A549 (cell line): Measurements from ENCODE around the gene COPB1. TPM values are rescaled to one million over a fixed set of nuclear protein-coding genes. Genes with fewer than 3 reads are reported as not detected.
A peak's percentile ranks its signal among the peaks of the same experiment; 100 is the strongest.

Experiments used
- ATAC-seq, 2 experiments: fragments of 200-7000 bp in 1 of 2; fragments of >200 bp in 1 of 2; cut with Nextera tagmentation in 1 of 2; cut with Tn5 transposase in 1 of 2; 3 replicates each; pipeline versions ENCODE4 v1.8.0 to v1.9.1; 2018 to 2020; ENCODE audit warnings: mild to moderate bottlenecking in 1 of 2, moderate library complexity in 1 of 2
- CTCF ChIA-PET: fragments of 300-600 bp; sonication (Branson Sonifier 250); formaldehyde crosslinking; extraction: SDS; loops from one replicate; lab custom pipeline; 2021; ENCODE audit warnings: antibody characterized with exemption, inconsistent platforms; lab: Yijun Ruan, JAX
- POLR2A ChIA-PET: fragments of 350-600 bp; formaldehyde crosslinking; extraction: SDS; loops from one replicate; lab custom pipeline; 2021; ENCODE audit warnings: antibody characterized with exemption, inconsistent platforms; lab: Yijun Ruan, JAX
- DNase-seq, 2 experiments: peaks; one replicate each; pipeline versions ENCODE4 v3.0.0 to v3.0.0-alpha.2; 2011 to 2016; ENCODE audit warnings: low read depth in 1 of 2, low spot score in 1 of 2
- FAIRE-seq: peaks from 2 replicates; lab custom pipeline; 2011; peaks lifted over from hg19 to GRCh38; lab: Jason Lieb, UNC
- H3K27ac ChIP-seq, 2 experiments: fragments of >200 bp; sonication (Bioruptor Twin); formaldehyde crosslinking; 3 replicates each; pipeline ENCODE4 v1.5.1; 2016 to 2017
- H3K4me1 ChIP-seq: fragments of >200 bp; sonication (Bioruptor Twin); formaldehyde crosslinking; 3 replicates; pipeline ENCODE4 v1.6.1; 2016
- H3K4me2 ChIP-seq: fragments of >200 bp; sonication (Bioruptor Twin); formaldehyde crosslinking; 3 replicates; pipeline ENCODE4 v1.6.1; 2016
- H3K4me3 ChIP-seq: fragments of >200 bp; sonication (Bioruptor Twin); formaldehyde crosslinking; 3 replicates; pipeline ENCODE4 v1.5.1; 2016
- H3K9me3 ChIP-seq: fragments of >200 bp; sonication (Bioruptor Twin); formaldehyde crosslinking; 3 replicates; pipeline ENCODE4 v1.6.1; 2016
- BHLHE40 ChIP-seq: IDR thresholded peaks from 2 replicates; pipeline ENCODE4 v1.6.1; 2012; ENCODE audit warnings: low read depth, low read length, inconsistent platforms
- CEBPB ChIP-seq, 2 experiments: fragments of >200 bp in 1 of 2; sonication (Bioruptor Twin) in 1 of 2; formaldehyde crosslinking in 1 of 2; IDR thresholded peaks; 2 replicates each; pipeline ENCODE4 v1.6.1; 2012 to 2016
- CHD4 ChIP-seq: fragments of 200-600 bp; sonication (generic); IDR thresholded peaks from 2 replicates; pipeline ENCODE4 v1.6.1; 2016; ENCODE audit warnings: antibody characterized with exemption, mild to moderate bottlenecking, borderline replicate concordance
- FOXS1 ChIP-seq: fragments of 250-450 bp; sonication (Bioruptor Pico); IDR thresholded peaks from 2 replicates; pipeline ENCODE4 v1.5.0; 2020; ENCODE audit warnings: mild to moderate bottlenecking, moderate library complexity
- HEYL ChIP-seq: fragments of 250-450 bp; sonication (Bioruptor Pico); IDR thresholded peaks from 2 replicates; pipeline ENCODE4 v1.8.0; 2021; ENCODE audit warnings: mild to moderate bottlenecking, moderate library complexity
- HOXA7 ChIP-seq: fragments of 250-450 bp; sonication (Bioruptor Pico); IDR thresholded peaks from 2 replicates; pipeline ENCODE4 v1.5.0; 2020; ENCODE audit warnings: mild to moderate bottlenecking, moderate library complexity
- JUN ChIP-seq, 2 experiments: fragments of >200 bp; sonication (Bioruptor Twin); formaldehyde crosslinking; IDR thresholded peaks; 2 replicates in 1 of 2; 3 replicates in 1 of 2; pipeline ENCODE4 v1.6.1; 2016 to 2017
- KDM1A ChIP-seq: fragments of 200-600 bp; sonication (generic); IDR thresholded peaks from 2 replicates; pipeline ENCODE4 v1.6.1; 2016; ENCODE audit warnings: low read depth, mild to moderate bottlenecking
- KDM5A ChIP-seq: fragments of 200-600 bp; sonication (generic); IDR thresholded peaks from 2 replicates; pipeline ENCODE4 v1.6.1; 2016; ENCODE audit warnings: antibody characterized with exemption, mild to moderate bottlenecking
- MYC ChIP-seq: IDR thresholded peaks from 2 replicates; pipeline ENCODE4 v1.6.1; 2012; ENCODE audit warnings: mild to moderate bottlenecking, inconsistent platforms, low read length, improper control_type of control experiment, borderline replicate concordance
- NFE2L2 ChIP-seq: fragments of 150-350 bp; conservative IDR thresholded peaks from 2 replicates; pipeline ENCODE4 v1.6.1; 2014; ENCODE audit warnings: low read length
- NR3C1 ChIP-seq: fragments of >200 bp; sonication (Bioruptor Twin); formaldehyde crosslinking; IDR thresholded peaks from 3 replicates; pipeline ENCODE4 v1.6.1; 2017
- PHF8 ChIP-seq: fragments of 200-600 bp; sonication (generic); IDR thresholded peaks from 2 replicates; pipeline ENCODE4 v1.6.1; 2016; ENCODE audit warnings: low read depth, mild to moderate bottlenecking, antibody characterized with exemption, moderate library complexity, borderline replicate concordance
- POLR2AphosphoS2 ChIP-seq: conservative IDR thresholded peaks from 2 replicates; pipeline ENCODE4 v1.6.1; 2012; ENCODE audit warnings: low read length, improper control_type of control experiment, inconsistent platforms
- RFX5 ChIP-seq: fragments of 450-650 bp; IDR thresholded peaks from 2 replicates; pipeline ENCODE4 v1.7.1; 2014; ENCODE audit warnings: antibody characterized with exemption, mild to moderate bottlenecking, moderate library complexity
- TFCP2L1 ChIP-seq: fragments of 250-450 bp; sonication (Bioruptor Pico); IDR thresholded peaks from 2 replicates; pipeline ENCODE4 v1.5.0; 2021; ENCODE audit warnings: mild to moderate bottlenecking
- TP53 ChIP-seq: fragments of 250-450 bp; sonication (Bioruptor Pico); IDR thresholded peaks from 2 replicates; pipeline ENCODE4 v1.5.0; 2021; ENCODE audit warnings: mild to moderate bottlenecking, moderate library complexity
- ZSCAN20 ChIP-seq: fragments of 250-450 bp; sonication (Bioruptor Pico); IDR thresholded peaks from 2 replicates; pipeline ENCODE4 v1.8.0; 2022; ENCODE audit warnings: mild to moderate bottlenecking, moderate library complexity
- WGBS: methylation state at CpG from one replicate; pipeline ENCODE4 v1.1.6; 2017; ENCODE audit errors: missing lambda C conversion rate; 5-methylcytosine and 5-hydroxymethylcytosine counted together
- polyA plus RNA-seq, 4 experiments: library from polyadenylated mRNA; depleted of rRNA in 3 of 4; stranded (reverse); fragments of >200 nt; fragmentation: RNase III in 1 of 4; extraction: RNeasy Plus Mini Kit Qiagen cat#74134 plus additional on column Dnase treatment in 1 of 4; gene quantifications; 2 replicates in 3 of 4; 3 replicates in 1 of 4; pipeline ENCODE4 v1.2.3, GENCODE V29; 2011 to 2017
- TF ChIP-seq, protein P1 (sequence below): fragments of 250-450 bp; sonication (Bioruptor Pico); IDR thresholded peaks from 2 replicates; pipeline ENCODE4 v1.5.0; 2020; ENCODE audit warnings: low read depth, mild to moderate bottlenecking, moderate library complexity
- TF ChIP-seq, protein P2 (sequence below): IDR thresholded peaks from 2 replicates; pipeline ENCODE4 v1.6.1; 2012
- TF ChIP-seq, protein P3 (sequence below): fragments of >200 bp; sonication (Bioruptor Twin); formaldehyde crosslinking; IDR thresholded peaks from 2 replicates; pipeline ENCODE4 v1.6.1; 2016
- TF ChIP-seq, protein P4 (sequence below): fragments of 250-450 bp; sonication (Bioruptor Pico); IDR thresholded peaks from 2 replicates; pipeline ENCODE4 v1.5.0; 2021; ENCODE audit warnings: mild to moderate bottlenecking, moderate library complexity, borderline replicate concordance

The COPB1 gene
- polyA plus RNA-seq, 2 of the 4 experiments (the other 2 are of a cell fraction): 128 to 232 TPM

DNA sequence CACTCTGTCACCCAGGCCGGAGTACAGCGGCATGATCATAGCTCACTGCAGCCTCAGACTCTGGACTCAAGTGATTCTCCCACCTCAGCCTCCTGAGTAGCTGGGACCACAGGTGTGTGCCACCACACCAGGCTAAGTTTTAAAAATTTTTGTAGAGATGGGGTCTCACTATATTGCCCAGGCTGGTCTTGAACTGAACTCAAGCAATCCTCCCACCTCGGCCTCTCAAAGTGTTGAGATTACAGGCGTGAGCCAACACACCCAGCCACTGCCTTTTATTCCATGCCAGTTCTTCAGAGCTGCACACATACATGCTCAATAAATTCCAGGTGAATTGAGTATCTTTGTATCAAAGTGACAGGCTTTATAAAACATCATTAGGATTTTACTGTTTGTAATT is 2.4 kb upstream of the COPB1 start:
- no peak for FAIRE-seq
- ATAC-seq: no peak
- WGBS: 98% methylated on average over 4 of the region's 4 CpGs
- Histone ChIP-seq H3K4me2 (no peak overlapping the region), H3K9me3 (no peaks in the 10 kb centered on the region), H3K4me3 (no peak overlapping the region), H3K27ac (no peak overlapping the region), H3K4me1 (peaks cover 14% of the 10 kb centered on the region; the same call in 2 of the 3 replicates)
- TF ChIP-seq CHD4 (no peak), TFCP2L1 (CRISPR knock-in tag) (no peak), CEBPB (IDR thresholded peaks at IDR 0.05) (no peak), POLR2AphosphoS2 (no peak), HOXA7 (CRISPR knock-in tag) (no peak), NR3C1 (no peak), BHLHE40 (no peak), RFX5 (no peak), TP53 (no peak), KDM5A (no peak), PHF8 (no peak), NFE2L2 (no peak), HEYL (no peak), FOXS1 (CRISPR knock-in tag) (no peak), KDM1A (no peak), MYC (no peak)
- TF ChIP-seq, protein P1, sequence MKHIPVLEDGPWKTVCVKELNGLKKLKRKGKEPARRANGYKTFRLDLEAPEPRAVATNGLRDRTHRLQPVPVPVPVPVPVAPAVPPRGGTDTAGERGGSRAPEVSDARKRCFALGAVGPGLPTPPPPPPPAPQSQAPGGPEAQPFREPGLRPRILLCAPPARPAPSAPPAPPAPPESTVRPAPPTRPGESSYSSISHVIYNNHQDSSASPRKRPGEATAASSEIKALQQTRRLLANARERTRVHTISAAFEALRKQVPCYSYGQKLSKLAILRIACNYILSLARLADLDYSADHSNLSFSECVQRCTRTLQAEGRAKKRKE (CRISPR knock-in tag): no peak
- TF ChIP-seq, protein P2, sequence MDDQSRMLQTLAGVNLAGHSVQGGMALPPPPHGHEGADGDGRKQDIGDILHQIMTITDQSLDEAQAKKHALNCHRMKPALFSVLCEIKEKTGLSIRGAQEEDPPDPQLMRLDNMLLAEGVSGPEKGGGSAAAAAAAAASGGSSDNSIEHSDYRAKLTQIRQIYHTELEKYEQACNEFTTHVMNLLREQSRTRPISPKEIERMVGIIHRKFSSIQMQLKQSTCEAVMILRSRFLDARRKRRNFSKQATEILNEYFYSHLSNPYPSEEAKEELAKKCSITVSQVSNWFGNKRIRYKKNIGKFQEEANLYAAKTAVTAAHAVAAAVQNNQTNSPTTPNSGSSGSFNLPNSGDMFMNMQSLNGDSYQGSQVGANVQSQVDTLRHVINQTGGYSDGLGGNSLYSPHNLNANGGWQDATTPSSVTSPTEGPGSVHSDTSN: no peak
- TF ChIP-seq, protein P3, sequence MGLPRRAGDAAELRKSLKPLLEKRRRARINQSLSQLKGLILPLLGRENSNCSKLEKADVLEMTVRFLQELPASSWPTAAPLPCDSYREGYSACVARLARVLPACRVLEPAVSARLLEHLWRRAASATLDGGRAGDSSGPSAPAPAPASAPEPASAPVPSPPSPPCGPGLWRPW: no peak
- ChIA-PET POLR2A (no interaction called here), CTCF (no interaction called here)
- DNase-seq: no peak

DNA sequence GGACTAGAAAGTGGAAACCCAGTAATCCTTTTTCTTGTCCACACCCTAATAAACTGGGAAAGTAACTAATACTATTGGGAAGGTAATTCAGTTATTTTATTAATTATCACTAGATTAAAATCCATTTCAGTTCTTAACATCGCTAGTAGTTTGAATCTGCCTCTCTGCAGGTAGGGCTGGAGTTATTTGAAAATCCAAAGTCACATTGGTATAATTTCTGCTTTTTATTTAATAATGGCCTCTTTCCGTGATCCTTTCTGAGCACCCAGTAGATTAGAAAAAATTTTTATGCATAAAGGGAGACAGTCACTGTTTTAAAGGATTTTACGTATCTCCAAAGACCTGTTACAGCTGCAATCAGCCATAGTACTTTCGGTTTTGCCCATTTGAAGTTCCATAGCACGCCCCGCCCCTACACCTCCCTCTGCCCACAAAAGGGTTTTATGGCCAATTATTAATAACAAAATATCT is 605 bp upstream of the COPB1 start:
- no peak for FAIRE-seq
- Histone ChIP-seq H3K4me2 (peak overlapping the region; percentile 80), H3K9me3 (no peaks in the 10 kb centered on the region), H3K27ac (peak overlapping the region; percentile 82 to 93), H3K4me3 (peak overlapping the region; percentile 78)
- POLR2A ChIA-PET: interaction anchor here (0.6 to 1.5 kb wide), 6 partner anchors 10 to 391 kb away, joined by 3 to 12 read pairs (median 4); partner anchors contain the start of genes CYP2R1 and PSMA1
- 2% methylated on average over 6 of the region's 6 CpGs for WGBS
- TF ChIP-seq JUN (IDR thresholded peaks at IDR 0.05): peak in 1 of 2 experiments; percentile 4; a peak in 1 of 5 replicates
- TF ChIP-seq BHLHE40: no peak
- no peak for TF ChIP-seq RFX5
- TF ChIP-seq, all 56 proteins: peak for 1
- CTCF ChIA-PET: interaction anchor here (1.2 kb wide), 1 partner anchor 45 kb away, joined by 3 read pairs; no protein-coding TSS in a partner anchor
- peaks cover 20% of the 10 kb centered on the region; the same call in 2 of the 3 replicates for H3K4me1 ChIP-seq
- peak; percentile 70 to 72 for ATAC-seq
- peak; percentile 31 to 48 for DNase-seq

DNA sequence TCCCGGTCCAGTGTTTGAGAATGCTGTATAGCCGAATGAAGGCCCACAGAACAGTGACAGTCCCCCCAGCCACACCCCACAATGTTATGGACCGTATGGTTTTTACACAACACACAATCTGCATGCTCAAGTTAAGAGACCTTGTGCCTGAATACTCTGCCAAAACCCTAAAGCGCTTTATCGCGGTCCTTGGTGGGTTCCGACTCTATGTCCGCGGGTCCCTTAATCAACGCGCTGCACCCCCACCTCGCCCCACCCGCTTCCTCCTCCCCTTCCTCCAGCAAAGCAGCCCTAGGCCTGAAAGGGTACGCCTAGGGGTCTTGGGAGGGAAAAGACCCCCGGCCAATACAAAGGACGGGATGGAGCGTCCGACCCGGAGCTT is 442 bp downstream of the COPB1 start:
- WGBS: under 1% methylated on average over 9 of the region's 19 CpGs

More for the DNA sequence above, 442 bp downstream of the COPB1 start:
- no peaks in the 10 kb centered on the region for H3K9me3 ChIP-seq
- ChIA-PET CTCF (interaction anchor here (1.2 kb wide), 1 partner anchor 44 kb away, joined by 3 read pairs; no protein-coding TSS in a partner anchor), POLR2A (interaction anchor here (0.6 to 1.5 kb wide), 2 partner anchors 21 to 25 kb away, joined by 6 to 12 read pairs; partner anchors contain the start of gene PSMA1)
- DNase-seq (peak; percentile 19 to 27), ATAC-seq (peak; percentile 57 to 72), FAIRE-seq (no peak)
- peak overlapping the region; percentile 82 to 93 for H3K27ac ChIP-seq
- peaks cover 20% of the 10 kb centered on the region; the same call in 2 of the 3 replicates for H3K4me1 ChIP-seq
- H3K4me3 ChIP-seq: peak overlapping the region; percentile 78
- TF ChIP-seq, protein P4, sequence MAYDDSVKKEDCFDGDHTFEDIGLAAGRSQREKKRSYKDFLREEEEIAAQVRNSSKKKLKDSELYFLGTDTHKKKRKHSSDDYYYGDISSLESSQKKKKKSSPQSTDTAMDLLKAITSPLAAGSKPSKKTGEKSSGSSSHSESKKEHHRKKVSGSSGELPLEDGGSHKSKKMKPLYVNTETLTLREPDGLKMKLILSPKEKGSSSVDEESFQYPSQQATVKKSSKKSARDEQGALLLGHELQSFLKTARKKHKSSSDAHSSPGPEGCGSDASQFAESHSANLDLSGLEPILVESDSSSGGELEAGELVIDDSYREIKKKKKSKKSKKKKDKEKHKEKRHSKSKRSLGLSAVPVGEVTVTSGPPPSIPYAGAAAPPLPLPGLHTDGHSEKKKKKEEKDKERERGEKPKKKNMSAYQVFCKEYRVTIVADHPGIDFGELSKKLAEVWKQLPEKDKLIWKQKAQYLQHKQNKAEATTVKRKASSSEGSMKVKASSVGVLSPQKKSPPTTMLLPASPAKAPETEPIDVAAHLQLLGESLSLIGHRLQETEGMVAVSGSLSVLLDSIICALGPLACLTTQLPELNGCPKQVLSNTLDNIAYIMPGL: no peak
- TF ChIP-seq ZSCAN20 (CRISPR knock-in tag) (no peak), POLR2AphosphoS2 (no peak), CEBPB (IDR thresholded peaks at IDR 0.05) (no peak)
- peak overlapping the region; percentile 80 for H3K4me2 ChIP-seq
